GM18502 (cell line): ENCODE measurements around the gene COL11A2.

Experiments used
- ATAC-seq: cut with Tn5 transposase; IDR thresholded peaks from one replicate; pipeline ENCODE4 v1.9.1; 2021; ENCODE audit warnings: mild to moderate bottlenecking; ENCODE audit not compliant: unreplicated experiment, poor library complexity

Gene COL11A2

DNA sequence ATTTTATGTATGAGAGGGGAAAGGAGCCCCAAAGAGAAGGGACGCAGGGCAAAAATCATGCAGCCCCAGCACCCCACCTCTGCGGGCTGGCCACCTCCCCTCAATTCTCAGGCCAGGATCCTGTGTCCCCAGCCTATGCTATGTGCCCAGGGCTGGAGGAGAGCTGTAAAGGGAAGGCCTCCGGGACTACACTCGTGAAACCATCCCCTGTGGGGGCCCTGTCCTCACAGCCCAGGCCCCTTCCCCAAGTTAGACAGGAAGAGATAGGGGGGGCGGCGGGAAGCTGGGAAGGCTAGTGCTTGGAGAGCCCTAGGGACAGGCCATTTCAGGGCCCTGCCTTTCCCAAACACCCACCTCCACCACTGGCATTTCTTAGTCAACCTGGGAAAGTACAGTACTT lies 1.4 kb upstream of the COL11A2 start:
- no peak for ATAC-seq

GRCh38 chr6:33192671-33193602 lies 670 bp upstream of the COL11A2 start:
- ATAC-seq: no peak

GRCh38 chr6:33191383-33192104 lies 723 bp downstream of the COL11A2 start:
- no peak for ATAC-seq

DNA sequence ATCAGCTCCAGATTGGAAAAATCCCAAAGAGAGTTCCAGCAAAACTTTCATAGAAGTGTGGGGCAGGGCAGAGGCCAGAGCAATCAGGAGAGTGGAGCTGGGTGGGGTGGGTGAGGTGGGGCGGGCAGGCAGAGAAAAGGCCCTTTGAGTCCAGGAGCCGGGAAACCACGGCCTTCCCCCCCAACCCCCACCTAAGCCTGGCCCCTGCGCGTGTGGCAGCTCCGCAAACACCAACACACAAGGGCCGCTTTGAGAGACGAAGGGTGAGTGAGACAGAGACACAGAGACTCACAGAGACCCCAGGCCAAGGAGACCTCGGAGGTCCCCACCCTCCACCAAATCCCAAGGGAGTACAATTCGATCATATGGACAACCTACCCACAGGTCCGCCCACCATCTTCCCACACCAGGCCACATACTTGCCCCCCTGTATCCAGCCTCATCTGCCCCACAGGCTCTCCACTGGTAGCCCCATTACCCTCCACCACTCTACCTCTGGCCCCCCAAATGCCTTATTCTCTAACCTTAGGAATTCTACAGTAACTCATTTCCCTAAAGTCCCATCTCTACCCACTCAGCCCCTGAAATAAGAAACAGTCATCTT lies 1.7 kb downstream of the COL11A2 start:
- ATAC-seq: no peak

DNA sequence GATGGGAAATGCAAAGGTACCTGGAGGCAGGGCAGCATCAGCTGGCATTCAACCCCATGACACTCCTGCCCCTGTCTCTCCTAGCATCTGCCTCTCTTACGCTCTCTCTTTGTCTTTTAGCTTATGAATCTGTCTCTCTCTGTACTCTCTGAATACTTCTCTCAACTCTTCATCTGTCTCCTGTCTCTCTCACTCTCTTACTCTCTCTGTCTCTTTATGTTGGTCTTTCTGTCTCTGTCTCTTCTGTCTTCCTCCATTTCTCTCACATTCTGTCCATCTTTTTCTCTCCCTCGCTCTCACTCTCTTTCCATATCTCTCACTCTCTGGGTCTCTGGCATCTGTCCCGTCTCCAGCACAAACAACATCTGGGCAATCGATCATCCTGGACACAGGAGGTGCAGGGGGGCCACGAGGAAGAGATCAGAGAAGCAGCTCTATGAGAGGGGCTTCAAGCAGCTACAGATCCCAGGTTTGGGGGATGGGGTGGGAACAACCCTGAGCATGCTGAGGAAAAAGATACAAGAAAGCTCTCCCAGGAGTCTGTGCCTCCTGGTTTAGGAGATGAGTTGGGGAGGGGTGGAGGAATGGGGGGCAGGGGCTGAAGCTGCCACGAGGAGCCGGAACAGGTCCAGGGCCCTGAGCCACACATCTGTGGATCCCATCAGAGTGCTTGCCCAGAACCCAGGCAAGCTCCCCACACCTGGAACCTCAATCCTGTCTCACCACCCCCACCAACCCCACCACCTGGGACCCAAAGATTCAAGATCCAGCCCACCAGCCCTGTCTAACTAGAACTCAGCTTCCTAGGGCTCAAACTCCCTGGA lies 2.4 kb downstream of the COL11A2 start:
- ATAC-seq: no peak

DNA sequence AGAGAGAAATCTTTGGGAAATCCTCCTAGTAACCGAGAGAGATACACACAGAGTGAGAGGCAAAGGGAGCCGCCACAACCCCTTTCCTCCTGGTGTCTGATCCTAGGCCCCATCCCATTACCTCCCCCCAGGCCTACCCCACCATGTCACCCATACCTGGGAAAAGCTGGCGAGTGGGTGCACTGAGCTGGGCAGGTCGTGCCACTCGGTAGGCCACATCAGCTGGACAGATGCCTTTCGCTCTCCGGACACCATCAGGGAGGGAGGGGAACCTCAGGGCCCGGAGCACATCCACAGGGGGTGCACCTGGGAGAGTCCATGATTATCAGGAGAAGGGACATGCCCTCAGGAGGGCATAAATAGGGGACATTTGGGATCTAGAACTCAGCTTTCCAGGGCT lies 3.1 kb downstream of the COL11A2 start:
- ATAC-seq: no peak

DNA sequence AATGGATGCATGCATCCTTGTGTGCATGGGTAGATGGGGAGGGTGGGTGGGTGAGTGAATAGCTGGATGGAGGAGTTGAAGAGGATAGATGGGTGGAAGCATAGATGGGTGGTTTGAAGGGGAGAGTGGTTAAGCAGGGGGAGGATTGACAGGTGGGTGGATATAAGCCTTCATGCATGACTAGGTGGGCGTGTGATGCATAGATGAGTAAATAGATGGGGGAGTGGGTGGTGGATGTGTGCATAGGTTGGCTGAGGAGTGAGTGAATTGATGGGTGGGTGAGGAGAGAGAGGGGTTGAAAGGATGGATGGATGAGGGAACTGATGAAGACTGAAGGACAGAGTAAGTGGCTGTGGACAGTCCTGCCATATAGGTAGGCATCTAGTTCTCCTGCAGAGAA lies 4.5 kb downstream of the COL11A2 start:
- ATAC-seq: no peak

- no peak for ATAC-seq
Measured at GRCh38 chr6:33185654-33186187, 6.5 kb downstream of the COL11A2 start.

GRCh38 chr6:33185190-33185589 lies 7.1 kb downstream of the COL11A2 start:
- ATAC-seq: no peak

- no peak for ATAC-seq
Measured at GRCh38 chr6:33183071-33183683, 9.1 kb downstream of the COL11A2 start.

DNA sequence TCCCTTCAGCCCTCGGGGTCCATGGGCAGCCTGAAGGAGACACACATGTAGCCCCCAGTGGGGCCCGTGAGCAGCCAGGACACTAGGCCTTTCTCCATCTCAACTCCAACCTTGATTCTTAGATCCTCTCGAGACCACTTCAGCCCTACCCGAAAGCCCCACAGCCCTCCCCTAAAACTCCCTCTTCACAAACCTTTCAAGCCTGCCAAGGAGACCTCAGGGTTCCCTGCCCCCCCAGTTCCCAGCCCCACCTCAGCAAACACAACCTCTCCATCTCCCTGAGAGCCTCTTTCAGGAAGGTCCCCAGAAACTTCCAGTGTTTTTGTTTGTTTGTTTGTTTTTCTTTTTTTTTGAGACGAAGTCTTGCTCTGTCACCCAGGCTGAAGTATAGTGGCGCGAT lies 11.1 kb downstream of the COL11A2 start:
- no peak for ATAC-seq

DNA sequence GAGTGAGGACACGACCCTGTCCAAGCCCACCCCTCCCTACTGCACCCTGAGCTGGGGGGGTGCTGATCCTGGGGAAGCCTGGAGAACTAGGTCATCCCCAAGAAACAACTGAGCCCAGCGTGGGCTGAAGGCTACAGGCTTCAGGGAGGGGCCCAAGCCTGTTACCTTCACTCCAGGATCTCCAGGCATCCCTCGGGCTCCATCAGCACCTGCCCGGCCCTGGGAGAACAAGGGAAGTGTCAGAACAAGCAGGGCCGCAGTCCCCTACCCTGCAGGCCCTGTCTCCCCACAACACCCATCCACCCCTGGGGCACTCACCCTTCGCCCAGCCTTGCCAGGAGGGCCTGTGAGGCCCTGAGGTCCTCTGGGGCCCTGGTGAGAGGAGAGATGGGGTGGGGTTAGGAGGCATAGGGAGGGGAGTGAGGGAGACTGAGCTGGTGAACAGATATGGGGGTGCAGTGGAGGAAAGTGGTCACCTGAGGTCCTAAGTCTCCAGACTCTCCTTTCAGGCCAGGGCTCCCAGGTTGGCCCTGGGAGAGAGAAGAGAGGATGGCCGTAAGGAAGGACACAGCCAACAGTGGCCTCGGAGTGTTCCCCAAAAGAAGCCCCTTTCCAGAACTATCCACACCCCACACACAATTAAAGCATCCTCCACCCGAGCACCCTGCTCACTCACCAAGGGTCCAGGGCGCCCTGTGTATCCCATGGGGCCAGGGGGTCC lies 13.4 kb downstream of the COL11A2 start:
- ATAC-seq: no peak

DNA sequence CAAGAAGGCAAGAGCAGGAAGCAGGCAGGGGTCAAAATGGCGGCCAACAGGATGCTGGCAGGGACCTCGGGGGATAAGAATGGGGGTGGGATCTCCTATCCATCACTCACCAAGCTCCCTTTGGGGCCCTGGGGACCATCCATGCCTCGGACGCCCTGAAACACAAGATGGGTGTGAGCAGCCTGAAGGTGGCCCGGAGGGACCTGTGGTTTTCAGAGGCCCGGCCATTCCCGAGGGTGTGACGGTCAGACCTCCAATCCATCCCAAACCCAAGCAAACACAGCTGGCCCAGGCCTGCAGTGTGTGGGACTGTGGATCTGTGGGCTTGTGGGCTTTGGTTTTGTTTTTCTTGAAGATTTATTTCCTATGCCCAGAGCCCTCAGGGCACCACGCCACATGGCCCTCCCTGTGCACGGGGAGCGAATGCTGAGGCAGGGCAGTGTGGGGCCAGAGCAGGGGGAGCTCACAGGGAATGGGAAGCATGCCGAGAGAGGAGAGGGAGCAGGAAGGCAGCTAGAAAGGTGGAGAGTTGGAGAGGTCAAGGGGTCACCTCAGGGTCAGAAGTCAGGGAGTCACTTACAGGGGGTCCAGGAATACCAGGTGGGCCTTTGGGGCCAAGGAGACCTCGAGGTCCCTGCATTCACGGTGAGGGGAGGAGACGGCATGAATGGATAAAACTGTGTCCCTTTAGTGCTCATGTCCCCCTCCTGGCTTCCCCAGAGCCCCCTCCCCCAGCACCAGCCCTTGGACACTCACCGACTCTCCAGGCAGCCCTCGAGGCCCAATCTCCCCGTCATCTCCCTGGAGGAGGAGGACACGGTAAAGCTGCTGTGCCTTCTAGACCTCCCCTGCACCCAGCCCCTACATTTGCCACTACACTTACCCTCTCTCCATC lies 14.5 kb downstream of the COL11A2 start:
- ATAC-seq: no peak

DNA sequence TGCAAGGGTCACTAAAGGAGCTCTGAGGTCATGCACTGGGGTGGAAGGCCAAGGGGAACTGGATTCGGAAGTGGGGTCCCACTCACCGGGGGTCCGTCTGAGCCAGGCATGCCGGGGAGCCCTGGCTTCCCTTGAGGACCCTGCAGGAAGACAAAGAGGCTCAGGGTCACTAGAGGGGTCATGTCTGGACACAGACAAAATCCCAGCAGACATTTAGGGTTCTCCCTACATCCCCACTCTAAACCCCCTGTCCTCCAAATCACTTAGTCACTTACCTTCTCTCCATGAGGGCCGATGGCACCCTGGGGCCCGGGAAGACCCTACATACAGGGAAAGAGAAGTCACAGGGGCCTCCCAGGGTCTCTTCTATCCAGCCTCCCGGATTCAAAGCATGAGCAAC lies 15.4 kb downstream of the COL11A2 start:
- ATAC-seq: no peak

- no peak for ATAC-seq
Measured at GRCh38 chr6:33175436-33176069, 16.7 kb downstream of the COL11A2 start.

- ATAC-seq: no peak
Measured at GRCh38 chr6:33174784-33175183, 17.5 kb downstream of the COL11A2 start.

- no peak for ATAC-seq
Measured at GRCh38 chr6:33173535-33174180, 18.6 kb downstream of the COL11A2 start.
